ENCODE measurements around the gene CREG2. TPM values are rescaled to one million over a fixed set of nuclear protein-coding genes. Genes with fewer than 3 reads are reported as not detected.

The CREG2 gene
- total RNA-seq, 1 experiment from 2014 or later, result not detected

DNA sequence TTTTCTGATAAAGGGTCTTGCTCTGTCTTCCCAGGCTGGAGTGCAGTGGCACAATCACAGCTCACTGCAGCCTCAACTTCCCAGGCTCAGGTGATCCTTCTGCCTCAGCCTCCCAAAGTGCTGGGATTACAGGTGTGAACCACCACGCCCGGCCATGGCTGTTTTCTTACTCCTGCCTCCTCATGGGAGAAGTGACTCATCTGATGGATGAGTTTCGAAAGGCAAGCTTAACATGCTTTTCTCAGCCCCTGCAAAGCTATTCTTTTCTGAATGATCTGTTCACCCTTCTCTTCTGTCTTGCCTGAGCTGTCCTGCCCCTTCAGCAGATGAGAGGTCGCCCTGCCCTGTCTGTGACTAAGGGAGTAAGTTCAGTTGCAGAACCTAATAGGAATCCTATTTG is 929 bp upstream of the CREG2 start:
- no peak for DNase-seq (ENCODE audit: low read depth, low spot score)
- in situ Hi-C loops (cut with HindIII; ENCODE audit: low pct_unique_long_range_greater_than_20kb, low sequenced_read_pairs), result no loop called here

DNA sequence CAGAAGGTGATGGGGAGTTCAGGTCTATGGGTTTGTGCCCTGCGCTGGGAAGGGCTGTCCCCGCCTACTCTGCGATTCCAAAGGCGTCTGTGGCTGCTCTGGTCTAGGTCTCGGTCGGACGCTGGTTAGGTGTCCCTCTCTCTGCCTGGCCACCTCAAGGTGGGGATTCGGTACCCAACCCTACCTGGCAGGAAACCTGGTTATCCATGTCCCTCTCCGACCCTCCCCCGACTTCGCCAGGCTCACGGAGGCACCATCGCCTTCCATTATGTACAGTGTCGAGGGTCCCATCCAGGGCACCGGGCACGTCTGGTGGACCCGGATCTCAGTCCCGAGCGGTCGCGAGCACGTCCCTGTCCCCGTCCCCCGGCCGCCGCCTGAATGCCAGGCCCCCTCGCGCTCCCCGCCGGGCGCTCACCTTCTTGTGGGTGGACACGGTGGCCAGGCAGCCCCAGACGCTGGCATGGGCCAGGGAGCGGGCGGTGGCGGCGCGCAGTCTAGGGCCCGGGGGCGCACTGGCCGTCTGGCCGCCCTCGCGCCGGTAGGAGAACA is 628 bp downstream of the CREG2 start:
- no peak for DNase-seq (ENCODE audit: low read depth, low spot score)

DNA sequence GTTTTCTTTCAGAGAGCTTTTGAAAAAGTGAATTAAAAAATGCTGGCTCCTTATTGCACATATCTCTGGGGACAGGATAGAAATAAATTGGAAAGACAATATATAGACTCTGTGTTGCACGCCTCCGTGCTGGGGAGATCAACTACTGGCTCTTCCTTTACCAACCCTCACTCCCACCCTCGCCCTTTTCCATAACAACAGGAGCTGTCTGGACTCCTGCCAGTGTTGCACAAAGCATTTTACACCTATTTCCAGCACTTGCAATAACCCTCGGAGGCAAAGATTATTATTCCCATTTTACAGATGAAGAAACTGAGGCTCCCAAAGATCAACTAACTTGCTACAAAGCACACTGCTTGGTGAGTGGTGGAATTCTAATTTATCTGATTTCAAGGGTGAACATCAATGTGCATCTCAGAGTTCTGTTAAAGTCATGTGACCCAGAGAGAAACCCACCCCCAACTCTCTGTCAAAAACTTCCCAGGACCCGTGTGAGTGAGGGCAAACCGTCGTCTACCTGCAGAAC is 4.2 kb downstream of the CREG2 start:
- in situ Hi-C loops (cut with HindIII; ENCODE audit: low pct_unique_long_range_greater_than_20kb, low sequenced_read_pairs), result no loop called here
- no peak for DNase-seq (ENCODE audit: low read depth, low spot score)

More for the DNA sequence above, 628 bp downstream of the CREG2 start:
- in situ Hi-C loops (cut with HindIII; ENCODE audit: low pct_unique_long_range_greater_than_20kb, low sequenced_read_pairs), result no loop called here

DNA sequence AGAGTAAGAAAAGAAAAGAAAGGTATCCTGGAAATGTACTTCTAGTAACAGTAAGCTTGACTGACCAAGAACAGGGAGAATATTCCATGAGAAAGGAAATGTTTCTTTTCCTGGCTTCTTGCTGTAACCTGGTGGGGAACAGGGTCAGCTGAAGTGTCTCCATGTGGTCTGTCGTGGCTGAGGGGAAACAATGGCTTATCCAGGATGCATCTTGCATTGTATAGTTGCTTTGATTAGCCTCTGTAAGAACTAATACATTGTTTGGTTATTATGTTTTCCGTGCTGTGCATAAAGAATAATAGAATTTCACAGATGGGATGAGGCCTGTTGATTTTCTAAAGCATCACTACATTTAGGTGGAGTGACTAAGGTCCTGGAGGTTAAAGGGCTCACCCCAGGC is 4.9 kb downstream of the CREG2 start:
- no peak for DNase-seq (ENCODE audit: low read depth, low spot score)
- in situ Hi-C loops (cut with HindIII; ENCODE audit: low pct_unique_long_range_greater_than_20kb, low sequenced_read_pairs), result no loop called here

DNA sequence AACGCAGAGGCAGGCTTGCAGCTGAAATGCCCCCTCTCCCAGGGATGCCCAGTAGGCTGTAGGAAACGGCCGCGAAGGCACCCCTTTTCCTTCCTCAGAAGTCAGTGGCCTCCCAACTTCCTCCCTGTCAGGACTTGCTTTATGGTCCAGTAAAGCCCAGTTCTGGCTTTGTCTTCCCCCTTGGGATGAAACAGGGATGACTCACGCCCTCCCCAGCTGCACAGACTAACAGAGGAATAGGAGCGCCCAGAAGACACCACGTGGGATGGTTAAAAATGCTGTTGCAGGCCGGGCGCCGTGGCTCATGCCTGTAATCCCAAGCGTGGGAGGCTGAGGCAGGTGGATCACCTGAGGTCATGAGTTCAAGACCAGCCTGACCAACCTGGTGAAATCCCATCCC is 6.9 kb downstream of the CREG2 start:
- in situ Hi-C loops (cut with HindIII; ENCODE audit: low pct_unique_long_range_greater_than_20kb, low sequenced_read_pairs), result no loop called here
- DNase-seq (ENCODE audit: low read depth, low spot score), result no peak

DNA sequence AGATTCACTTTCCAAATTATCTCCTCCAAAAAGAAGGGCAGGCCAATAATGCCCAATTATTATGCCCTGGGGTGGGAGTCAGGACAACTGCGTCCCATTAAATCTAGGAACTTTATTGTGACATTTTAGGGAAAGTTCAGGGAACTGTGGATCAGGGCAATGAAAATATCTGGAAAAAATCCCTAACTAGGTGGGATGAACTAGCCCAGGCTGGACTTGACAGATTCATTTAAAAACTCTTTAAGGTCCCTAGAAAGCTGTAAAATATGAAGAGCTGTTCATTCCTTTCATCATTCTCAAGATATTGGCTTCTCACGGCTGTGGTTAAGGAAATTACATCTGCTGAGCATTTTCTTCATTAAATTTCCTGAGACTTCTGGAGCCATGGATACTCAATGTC is 8.2 kb downstream of the CREG2 start:
- DNase-seq (ENCODE audit: low read depth, low spot score), result no peak
- in situ Hi-C loops (cut with HindIII; ENCODE audit: low pct_unique_long_range_greater_than_20kb, low sequenced_read_pairs), result no loop called here

DNA sequence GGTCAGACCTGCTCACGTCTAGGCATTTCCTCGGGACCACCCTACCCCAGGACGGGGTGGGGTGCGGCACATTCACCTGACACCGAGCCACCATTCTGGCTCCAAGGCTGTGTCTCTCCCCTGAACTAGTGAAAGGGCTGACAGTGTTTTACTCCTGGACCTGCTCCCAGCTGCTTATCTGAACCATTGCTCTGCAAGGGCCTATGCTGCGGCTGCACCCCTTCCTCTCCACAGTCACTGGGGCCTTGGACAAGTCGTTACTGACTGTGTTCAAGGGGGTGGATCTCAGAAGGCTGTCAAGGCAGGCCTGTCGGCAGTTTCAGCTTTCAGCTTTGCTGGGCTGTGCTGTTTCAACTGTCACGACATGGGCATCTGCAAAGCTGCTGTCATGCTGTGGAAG is 11.7 kb downstream of the CREG2 start:
- in situ Hi-C loops (cut with HindIII; ENCODE audit: low pct_unique_long_range_greater_than_20kb, low sequenced_read_pairs), result no loop called here
- DNase-seq (ENCODE audit: low read depth, low spot score), result no peak

DNA sequence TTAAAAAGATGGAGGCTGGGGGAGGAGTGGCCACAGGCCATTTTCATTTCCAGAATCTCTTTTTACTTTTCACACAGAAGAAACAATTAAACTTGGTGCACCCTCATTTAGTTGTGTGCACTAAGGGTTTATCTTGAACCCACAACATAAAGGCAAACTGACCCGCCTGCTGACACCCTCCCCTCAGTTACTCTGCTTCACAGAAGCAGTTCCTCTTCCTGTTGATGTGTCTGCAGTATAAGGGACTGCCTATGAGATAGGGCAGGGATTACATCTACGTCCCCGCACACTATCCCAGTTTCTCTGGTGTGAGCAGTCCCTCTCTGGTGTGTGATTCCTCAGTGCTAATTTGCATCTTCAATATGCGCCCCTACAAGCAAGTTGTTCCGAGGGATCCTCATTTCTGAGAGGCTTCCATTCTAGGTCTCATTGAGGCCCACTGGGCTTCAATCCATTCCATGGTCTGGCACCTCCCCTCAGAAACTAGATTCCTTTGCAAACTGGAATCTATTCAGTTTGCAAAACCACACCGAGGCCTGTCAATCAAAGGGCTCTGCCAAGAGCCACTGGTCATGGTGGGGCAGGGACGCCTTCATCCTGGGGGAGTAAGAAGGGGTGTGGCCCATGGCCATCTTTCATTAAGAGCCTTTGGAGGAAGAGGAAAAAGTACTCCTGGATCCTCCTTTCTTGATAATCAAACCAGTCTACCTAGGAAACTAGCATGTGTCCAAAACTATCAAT is 12.3 kb downstream of the CREG2 start:
- no peak for DNase-seq (ENCODE audit: low read depth, low spot score)
- in situ Hi-C loops (cut with HindIII; ENCODE audit: low pct_unique_long_range_greater_than_20kb, low sequenced_read_pairs), result no loop called here

DNA sequence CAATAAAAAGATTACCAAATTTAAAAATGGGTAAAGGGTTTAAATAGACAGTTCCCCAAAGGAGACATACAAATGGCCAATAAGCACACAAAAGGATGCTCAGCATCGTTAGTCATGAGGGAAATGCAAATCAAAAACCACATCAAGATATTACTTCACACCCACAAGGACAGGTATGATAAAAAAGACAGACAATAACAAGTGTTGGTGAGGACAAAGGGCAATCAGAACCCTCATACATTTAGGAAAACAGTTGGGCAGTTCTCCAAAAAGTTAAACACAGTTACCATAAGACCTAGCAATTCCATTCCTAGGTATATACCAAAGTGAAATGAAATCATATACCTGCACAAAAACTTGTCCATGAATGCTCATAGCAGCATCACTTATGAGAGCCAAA is 14.5 kb downstream of the CREG2 start:
- no peak for DNase-seq (ENCODE audit: low read depth, low spot score)
- in situ Hi-C loops (cut with HindIII; ENCODE audit: low pct_unique_long_range_greater_than_20kb, low sequenced_read_pairs), result no loop called here

DNA sequence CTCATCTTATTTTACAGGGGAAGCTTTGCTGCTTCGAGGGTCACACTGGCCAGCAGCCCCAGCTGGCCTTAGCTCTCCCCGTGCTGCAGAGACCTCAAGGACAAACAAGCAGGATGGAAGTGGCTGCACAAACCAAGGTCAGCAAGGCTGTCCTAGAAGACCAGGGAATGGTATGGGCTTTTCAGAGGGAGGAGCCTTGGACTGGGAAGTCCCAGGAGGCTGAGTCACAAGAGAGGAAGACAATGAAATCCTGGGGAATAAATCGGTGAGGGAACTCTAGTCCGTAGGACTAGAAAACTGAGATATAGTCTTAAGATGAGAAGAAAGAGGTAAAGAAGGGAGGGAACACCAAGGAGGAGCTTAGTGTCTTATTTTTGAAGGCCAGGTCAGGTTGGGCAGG is 15.7 kb downstream of the CREG2 start:
- in situ Hi-C loops (cut with HindIII; ENCODE audit: low pct_unique_long_range_greater_than_20kb, low sequenced_read_pairs), result no loop called here
- no peak for DNase-seq (ENCODE audit: low read depth, low spot score)

DNA sequence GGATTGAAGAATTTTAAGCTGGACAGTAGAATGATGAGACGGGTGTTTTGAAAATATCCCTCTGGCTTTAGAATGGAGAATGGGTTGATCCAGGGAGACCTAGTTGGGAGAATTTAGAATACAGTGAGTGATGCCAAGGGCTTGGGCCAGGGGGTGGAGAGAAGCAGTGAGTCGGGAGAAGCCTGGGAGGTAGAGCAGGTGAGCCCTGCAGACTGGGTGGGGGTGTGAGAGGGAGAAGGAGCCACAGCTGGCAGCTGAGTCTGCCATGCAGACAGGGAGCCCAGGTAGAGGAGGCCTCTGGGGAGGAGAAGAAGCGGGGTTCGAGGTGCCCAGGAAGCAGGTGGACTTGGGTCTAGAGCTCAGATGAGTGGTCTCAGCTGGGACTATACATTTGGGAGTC is 18.2 kb downstream of the CREG2 start:
- in situ Hi-C loops (cut with HindIII; ENCODE audit: low pct_unique_long_range_greater_than_20kb, low sequenced_read_pairs), result no loop called here
- no peak for DNase-seq (ENCODE audit: low read depth, low spot score)

DNA sequence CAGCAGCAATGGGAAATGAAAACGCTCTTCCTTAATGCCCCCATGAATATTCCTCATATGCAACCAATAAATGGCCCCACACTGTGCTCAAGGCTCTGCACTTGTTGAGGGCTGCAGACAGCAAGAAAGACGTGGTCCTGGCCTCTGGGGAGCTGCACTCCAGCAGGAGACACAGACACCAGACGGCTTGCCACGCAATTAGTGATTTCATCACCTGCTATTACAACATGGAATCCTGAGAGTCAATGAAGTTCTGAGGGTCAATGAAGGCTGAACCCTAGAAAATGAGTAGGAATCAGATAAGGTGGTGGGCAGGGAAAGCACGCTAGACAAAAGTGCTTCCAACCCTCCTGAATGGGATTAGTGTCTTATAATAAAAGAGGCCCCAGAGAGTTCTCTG is 18.9 kb downstream of the CREG2 start:
- no peak for DNase-seq (ENCODE audit: low read depth, low spot score)
- in situ Hi-C loops (cut with HindIII; ENCODE audit: low pct_unique_long_range_greater_than_20kb, low sequenced_read_pairs), result no loop called here

DNA sequence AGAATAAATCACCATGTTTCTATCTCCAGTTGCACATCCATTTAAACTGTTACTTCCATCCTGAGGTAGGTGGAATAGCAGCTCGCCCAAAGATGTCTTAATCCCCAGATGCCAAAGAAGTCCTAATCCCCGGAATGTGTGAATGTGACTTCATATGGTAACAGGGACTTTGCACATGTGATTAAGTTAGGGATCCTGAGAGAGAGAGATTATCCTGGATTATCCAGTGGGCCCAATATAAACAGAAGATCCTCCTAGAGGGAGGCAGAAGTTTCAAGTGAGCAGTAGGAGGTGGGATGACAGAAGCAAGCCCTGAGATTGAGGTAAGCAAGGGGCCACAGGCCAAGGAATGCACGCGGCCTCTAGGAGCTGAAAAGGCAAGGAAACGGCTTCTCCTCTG is 19.8 kb downstream of the CREG2 start:
- in situ Hi-C loops (cut with HindIII; ENCODE audit: low pct_unique_long_range_greater_than_20kb, low sequenced_read_pairs), result no loop called here
- no peak for DNase-seq (ENCODE audit: low read depth, low spot score)

DNA sequence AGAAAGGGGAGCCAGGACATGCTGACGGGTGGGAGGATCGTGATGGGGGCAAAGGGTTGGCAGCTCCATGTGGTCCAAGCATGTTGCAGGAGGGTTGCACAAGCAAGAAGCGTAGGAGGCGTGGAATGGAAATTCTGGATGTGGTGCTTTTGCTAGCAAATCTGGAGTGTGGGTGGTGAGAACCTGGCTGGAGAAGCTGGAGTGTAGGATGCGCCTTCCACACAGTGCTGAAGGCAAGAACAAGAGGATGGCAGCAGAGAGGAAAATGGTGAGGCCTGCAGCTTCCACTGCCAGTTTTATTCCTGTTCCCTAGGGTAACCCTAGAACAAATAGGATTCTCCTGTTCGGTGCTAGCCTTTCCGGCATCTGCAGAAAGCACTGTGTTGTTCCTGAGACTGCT is 22.4 kb downstream of the CREG2 start:
- in situ Hi-C loops (cut with HindIII; ENCODE audit: low pct_unique_long_range_greater_than_20kb, low sequenced_read_pairs), result no loop called here
- no peak for DNase-seq (ENCODE audit: low read depth, low spot score)

DNA sequence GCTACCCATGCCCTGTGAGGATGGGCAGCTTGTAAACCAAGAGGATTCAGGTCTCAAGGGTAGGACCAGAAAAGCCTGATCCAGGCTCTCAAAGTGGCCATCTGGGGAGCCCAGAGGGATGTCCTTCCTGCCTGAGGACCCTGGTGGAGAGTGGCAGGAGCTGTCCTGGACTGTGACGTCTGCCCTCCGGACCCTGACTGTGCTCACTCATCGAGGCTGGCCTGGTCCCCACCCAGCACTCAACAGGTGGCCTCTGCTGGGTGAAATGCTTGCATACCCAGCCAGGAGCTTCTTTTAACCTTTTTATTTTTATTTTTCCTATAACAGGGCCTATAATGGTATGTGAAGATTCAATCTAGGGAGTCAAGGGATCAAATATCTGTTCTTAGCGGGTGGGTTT is 24.5 kb downstream of the CREG2 start:
- in situ Hi-C loops (cut with HindIII; ENCODE audit: low pct_unique_long_range_greater_than_20kb, low sequenced_read_pairs), result no loop called here
- no peak for DNase-seq (ENCODE audit: low read depth, low spot score)

DNA sequence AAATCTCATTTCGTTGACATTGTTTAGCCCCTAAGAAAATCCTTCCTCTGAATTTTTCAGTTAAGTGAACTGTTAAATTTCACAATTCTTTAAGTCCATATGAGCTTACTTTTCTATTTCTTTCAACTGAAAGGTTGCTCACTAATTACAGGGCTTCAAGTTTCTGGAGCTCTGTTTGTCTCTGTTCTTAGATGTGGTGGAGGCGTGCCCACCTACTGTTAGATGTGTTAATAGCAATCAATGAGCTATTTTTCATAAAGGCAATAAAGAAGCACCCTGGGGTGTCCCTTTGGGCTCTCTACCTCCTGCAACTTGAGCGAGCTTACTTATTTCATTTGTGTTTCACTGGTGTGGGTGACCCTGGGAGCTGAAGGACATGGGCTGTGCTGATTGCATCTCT is 25.0 kb downstream of the CREG2 start:
- no peak for DNase-seq (ENCODE audit: low read depth, low spot score)
- in situ Hi-C loops (cut with HindIII; ENCODE audit: low pct_unique_long_range_greater_than_20kb, low sequenced_read_pairs), result no loop called here

DNA sequence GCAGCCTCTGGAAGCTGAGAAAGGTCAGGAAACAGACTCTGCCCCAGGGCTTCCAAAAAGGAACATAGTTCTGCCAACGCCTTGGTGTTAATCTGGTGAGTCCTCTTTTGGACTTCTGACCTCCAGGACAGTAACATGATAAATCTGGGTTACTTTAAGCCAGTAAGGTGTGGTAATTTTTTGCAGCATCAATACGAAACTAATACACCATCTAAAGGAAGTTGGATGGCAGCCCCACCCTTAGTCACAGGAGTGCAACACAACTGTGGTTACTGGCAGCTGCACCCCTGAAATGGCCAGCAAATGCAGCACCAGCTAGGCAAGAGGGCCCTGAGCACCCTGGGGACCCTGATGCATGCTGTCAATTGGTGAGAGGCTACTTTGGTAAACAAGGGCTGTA is 25.8 kb downstream of the CREG2 start:
- in situ Hi-C loops (cut with HindIII; ENCODE audit: low pct_unique_long_range_greater_than_20kb, low sequenced_read_pairs), result no loop called here
- no peak for DNase-seq (ENCODE audit: low read depth, low spot score)

DNA sequence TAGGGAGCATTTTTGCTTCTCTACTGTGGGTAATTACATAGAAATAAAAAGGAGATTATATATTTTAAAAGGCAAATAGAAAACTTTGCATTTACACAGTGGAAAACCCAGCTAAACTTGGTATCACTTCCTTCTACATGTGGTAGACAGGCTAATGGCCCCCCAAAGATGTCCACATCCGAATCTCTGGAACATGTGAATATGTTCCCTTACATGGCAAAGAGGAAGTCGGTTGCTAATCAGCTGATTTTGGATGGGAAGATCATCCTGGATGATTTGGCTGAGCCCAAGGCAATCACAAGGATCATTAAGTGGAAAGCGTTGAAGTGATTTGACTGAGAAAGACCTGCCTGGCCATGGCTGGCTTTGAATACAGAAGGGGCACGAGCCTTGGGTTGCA is 26.2 kb downstream of the CREG2 start:
- in situ Hi-C loops (cut with HindIII; ENCODE audit: low pct_unique_long_range_greater_than_20kb, low sequenced_read_pairs), result no loop called here
- peak; percentile 28 for DNase-seq (ENCODE audit: low read depth, low spot score)

DNA sequence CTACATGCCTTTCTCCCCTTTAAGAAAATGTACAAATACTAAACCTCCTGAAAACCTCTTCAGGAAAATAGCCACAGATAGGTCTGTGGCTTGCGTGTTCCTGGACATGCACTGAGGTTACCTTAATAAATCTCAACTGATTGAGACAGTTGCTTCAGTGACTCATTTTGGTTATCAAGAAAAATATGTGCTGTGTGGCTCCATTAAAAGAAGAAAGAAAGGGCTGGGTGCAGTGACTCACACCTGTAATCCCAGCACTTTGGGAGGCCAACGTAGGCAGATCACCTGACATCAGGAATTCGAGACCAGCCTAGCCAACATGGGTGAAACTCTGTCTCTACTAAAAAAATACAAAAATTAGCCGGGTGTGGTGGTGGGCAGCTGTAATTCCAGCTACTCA is 27.1 kb downstream of the CREG2 start:
- DNase-seq (ENCODE audit: low read depth, low spot score), result no peak
- in situ Hi-C loops (cut with HindIII; ENCODE audit: low pct_unique_long_range_greater_than_20kb, low sequenced_read_pairs), result no loop called here
